Muscle of back (tissue), 11 donors: ENCODE data around the gene CFAP61. TPM values are rescaled to one million over a fixed set of nuclear protein-coding genes. Genes with fewer than 3 reads are reported as not detected.

ENCODE experiments used
- DNase-seq, 3 donors: peaks; one replicate each; pipeline versions ENCODE4 v3.0.0 to v3.0.0-alpha.2; 2013
- polyA plus RNA-seq, 10 donors: library from polyadenylated mRNA; unstranded; fragments of 120-200 nt; gene quantifications; one replicate each; pipeline ENCODE4 v1.2.1, GENCODE V29; 2013; ENCODE audit not compliant: insufficient read length in 10 of 10

CFAP61 gene
- polyA plus RNA-seq, 10 donors = 1.9 to 10.4 (median 4.1) TPM

DNA sequence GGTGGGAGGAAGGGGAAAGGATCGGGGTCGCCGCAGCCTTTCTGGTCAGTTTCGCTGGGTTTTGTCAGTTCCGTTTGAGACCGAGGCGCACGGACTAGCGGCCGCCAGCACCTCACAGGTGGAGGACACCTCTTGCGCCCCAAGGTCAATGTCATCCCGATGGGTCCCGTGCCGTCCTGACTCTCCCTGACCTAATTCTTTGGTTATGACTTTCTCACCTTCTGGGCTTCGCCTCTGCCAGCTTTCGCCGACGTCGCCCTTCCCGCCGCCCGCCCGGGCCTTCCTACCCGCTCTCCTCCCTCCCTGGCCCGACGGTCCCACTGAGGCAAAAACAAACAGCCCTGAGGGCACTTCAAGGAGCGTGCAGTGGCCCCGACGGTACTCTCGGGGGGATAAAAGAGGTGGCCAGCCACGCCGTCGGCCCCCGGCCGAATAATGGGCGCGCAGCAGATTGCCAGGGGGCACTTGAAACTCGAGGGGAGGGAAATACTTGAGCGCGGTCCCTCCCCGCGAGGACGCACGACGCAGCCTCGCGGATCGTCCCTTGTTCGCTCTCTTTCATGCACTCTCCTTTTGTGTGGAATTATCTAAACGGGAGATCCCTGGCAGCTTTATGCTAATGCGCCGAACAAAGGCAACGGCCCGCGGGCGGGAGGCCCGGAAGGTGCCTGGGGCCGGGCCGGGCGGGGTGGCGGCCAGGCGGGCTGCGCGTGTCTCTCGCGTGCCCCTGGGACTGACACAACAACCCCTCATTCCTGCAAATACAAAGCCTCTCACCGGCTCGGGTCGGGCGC is 311.7 kb downstream of the CFAP61 start:
- no peak for DNase-seq

DNA sequence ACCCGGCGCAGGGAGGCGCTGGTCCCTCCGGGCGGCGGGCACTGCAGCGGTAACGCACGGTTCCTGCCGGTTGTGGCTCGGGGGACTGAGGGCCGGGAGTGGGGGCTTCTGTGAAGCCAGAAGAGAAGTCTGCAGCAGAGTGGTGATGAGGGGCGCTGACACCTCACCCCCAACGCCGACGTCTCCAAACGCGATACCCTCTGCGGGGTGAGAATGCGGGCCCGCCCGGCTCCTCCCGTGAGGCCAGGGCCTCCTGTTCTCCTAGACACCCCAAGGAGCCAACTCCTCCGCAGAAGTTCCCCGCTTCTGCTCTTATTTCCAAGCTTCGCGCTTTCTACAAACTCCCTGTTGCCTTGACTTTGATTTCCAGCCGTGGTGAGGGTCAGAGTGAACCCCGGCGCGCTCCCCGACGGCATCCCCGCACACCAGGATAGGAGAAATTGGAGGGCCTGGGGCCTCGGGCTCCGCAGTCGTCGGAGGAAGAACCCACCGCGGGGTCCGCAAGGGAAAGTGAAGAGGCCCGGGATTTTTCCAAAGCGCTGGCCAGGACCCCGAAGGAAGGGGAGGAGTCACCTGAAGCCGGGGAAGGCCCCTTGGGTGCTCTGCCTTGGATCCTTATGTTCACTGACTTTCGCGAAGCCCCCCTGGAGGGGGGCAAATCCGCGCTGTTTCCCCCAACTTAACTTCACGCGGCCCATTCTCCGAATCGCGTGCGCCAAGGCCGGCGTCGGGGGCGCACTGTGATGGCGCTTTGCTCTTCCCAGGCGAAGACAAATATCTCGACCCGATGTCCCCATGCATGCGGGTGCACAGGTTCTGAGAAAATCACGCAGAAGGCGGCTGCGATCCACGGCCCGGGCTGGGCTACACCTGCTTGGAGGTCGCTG is 312.5 kb downstream of the CFAP61 start:
- DNase-seq = peak in 1 of 3 donors; percentile 17

DNA sequence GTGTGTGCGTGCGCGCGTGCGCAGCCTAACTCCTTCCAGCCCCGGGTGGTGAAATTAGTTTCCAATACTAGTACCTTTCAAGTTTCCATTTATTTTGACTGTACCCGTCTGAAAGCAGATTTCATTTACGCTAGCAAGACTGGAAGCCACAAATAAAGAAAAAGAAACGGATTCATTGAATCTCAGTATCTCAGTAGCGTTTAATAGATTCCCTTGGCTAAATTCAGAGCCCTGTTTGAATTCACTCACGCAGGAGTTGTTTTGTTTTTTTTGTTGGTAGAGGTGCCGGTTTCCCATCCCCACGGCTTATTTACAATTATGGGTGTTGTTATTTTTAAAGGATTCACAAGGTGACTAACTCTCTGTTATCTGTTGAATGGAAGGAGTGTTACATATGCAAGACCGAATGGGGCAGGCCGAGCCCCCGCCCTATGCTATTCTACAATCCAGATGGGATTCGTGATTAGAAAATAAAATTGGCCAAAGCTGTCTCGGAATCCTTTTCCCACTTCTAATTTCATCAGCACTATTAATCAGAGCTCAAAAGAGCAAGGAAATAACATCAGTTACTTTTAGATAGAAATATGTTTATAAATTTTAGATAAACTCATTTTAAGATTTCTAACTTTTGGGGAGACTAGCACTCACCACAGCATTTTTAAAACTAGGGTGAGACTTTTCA is 313.3 kb downstream of the CFAP61 start:
- DNase-seq = peak in 1 of 3 donors; percentile 23

DNA sequence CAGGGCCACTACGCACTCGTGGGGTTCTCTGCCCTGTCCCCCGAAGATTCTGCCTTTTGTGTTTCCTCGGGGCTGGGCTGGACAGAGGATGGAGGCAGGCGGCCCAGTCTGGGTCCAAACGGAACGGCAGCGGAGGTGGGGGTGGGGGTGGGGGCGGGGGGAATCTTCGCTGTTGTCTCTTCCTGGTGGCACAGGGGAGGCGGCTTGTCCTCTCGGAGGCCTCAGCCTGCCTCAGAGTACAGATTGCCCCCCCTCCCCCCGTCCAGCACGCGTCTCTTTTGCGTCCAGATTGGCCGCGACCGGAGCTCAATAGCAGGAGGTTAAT is 314.2 kb downstream of the CFAP61 start:
- no peak for DNase-seq

DNA sequence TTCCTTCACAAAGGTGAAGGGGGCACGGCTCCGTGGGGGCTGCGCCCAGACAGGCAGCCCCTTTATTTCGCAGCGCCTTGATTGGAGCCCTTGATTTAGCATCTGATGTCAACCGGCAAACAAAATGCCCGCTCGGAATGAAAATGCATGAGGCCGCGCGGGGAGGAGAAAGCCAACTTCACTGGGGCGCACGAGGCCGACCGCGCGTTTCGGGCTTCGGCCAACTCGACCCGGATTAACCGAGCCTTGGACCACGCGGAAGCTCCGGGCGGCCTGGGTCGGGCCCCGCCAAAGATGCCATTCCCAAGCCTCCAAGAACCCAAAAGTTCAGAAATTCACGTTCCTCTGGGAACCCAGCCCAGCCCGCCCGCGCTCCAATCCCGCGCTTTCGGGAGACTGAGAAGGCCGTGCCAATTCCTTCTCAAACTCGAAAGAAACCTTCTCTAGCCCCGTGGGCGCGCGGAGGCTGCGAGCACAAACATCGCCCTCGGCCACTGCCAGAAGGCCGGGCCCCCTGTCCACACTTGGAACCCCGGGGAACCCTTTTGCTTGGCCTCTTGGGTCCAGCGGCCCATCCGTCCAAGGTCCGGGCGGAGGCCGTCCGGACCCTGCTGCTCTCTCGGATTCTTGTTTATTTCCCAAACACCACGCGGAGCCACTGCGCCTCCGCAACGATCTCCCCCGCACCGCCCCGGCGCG is 314.7 kb downstream of the CFAP61 start:
- DNase-seq = peak in 1 of 3 donors; percentile 47

DNA sequence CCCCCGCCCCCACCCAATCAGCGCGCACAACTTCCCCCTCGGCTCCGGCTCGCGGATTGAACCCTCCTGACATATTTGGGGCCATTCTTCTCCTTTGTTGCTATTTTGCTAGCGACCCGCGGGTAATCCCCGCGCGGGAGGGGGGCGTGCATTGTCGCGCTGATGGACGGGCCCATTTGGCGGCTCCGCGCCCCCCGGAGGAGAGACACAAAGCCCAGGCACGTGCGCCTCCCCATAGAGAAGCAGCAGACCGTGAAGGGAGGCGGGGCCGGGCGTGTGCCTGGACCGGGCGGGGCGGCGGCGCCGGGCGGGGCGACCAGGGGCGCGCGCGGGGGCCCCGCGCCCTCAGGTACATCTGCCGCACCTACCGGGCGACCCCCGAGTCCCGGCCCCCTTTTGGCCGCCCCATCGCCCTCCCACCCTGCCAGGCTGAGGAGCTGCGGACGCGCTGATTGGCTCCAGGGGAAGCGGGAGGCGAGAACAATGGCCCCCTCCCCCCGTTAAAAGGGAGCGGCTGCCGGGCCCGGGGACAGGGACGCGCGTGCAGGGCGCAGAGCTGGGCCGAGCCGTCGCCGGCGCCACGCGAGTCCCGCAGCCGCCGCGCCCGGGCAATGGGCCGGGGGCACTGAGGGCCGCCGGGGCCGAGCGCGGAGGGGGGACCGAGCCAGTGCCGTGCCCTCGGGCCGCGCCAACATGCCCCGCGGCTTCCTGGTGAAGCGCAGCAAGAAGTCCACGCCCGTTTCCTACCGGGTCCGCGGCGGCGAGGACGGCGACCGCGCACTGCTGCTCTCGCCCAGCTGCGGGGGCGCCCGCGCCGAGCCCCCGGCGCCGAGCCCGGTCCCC is 315.5 kb downstream of the CFAP61 start, which contains the start of gene INSM1:
Gene INSM1, plus strand, starts transcription at position 530 of the 843 bp plus-strand sequence. Its CDS starts 164 bp downstream, at position 694.
- no peak for DNase-seq

DNA sequence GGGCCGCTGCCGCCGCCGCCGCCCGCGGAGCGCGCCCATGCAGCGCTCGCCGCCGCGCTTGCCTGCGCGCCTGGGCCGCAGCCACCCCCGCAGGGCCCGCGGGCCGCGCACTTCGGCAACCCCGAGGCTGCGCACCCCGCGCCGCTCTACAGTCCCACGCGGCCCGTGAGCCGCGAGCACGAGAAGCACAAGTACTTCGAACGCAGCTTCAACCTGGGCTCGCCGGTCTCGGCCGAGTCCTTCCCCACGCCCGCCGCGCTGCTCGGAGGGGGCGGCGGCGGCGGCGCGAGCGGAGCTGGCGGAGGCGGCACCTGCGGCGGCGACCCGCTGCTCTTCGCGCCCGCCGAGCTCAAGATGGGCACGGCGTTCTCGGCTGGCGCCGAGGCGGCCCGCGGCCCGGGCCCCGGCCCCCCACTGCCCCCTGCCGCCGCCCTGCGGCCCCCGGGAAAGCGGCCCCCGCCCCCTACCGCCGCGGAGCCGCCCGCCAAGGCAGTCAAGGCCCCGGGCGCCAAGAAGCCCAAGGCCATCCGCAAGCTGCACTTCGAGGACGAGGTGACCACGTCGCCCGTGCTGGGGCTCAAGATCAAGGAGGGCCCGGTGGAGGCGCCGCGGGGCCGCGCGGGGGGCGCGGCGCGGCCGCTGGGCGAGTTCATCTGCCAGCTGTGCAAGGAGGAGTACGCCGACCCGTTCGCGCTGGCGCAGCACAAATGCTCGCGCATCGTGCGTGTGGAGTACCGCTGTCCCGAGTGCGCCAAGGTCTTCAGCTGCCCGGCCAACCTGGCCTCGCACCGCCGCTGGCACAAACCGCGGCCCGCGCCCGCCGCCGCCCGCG is 316.3 kb downstream of the CFAP61 start:
- DNase-seq = peak in 1 of 3 donors; percentile 36

DNA sequence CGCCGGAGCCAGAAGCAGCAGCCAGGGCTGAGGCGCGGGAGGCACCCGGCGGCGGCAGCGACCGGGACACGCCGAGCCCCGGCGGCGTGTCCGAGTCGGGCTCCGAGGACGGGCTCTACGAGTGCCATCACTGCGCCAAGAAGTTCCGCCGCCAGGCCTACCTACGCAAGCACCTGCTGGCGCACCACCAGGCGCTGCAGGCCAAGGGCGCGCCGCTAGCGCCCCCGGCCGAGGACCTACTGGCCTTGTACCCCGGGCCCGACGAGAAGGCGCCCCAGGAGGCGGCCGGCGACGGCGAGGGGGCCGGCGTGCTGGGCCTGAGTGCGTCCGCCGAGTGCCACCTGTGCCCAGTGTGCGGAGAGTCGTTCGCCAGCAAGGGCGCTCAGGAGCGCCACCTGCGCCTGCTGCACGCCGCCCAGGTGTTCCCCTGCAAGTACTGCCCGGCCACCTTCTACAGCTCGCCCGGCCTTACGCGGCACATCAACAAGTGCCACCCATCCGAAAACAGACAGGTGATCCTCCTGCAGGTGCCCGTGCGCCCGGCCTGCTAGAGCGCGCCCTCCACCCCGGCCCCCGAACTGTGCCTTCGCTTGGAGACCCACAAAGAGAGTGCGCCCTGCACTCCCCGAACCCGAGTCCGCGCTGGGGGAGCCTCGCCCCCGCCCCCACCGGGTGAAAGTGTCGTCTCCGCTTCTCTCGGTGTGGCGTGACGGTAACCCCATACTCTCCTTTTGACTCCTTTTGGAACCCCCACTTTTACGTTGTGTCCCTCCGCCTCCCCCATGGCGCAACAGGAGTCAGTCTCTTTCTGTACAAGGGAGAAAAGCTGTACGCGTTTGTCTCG is 317.1 kb downstream of the CFAP61 start:
- peak in 1 of 3 donors; percentile 16 for DNase-seq

DNA sequence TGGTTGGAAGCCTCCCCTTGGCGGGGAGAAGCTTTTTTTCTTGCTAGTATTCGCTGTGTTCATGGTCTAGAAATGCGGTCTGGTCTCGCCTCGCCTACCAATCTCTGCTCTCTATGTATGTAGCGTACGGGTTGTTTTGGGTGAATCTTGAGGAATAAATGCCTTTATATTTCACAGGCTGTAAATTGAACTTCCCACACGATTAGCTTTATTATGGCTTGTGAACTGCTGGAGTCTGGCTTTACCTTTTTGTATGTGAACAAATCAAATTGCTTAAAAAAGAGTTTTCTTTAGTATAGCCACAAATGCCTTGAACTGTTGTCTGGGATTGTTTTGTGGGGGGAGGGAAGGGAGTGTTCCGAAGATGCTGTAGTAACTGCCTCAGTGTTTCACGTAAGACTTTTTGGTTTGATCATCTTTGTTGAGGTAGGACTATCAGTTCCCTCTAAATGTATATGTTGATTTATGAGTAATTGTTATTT is 317.8 kb downstream of the CFAP61 start:
- DNase-seq = peak in 1 of 3 donors; percentile 38

DNA sequence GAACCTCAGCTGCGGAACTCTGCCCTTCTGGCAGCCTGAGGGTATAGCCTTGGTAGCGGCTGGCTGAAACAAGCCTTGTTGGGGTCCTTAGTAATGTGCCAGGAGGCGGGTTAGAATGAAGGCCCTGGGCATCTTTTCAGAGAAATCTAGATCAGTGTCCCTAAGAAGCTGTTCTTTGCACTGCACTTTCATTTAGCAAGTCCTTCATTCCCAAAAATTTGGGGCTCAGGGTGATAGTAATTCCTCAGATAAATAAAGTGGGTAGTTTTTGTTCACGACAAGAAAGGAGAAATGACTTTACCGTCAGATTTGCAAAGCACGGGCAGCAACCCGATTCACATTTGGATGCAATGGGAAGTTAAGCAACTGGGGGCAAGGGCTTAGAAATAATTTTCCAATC is 318.8 kb downstream of the CFAP61 start:
- DNase-seq = no peak

DNA sequence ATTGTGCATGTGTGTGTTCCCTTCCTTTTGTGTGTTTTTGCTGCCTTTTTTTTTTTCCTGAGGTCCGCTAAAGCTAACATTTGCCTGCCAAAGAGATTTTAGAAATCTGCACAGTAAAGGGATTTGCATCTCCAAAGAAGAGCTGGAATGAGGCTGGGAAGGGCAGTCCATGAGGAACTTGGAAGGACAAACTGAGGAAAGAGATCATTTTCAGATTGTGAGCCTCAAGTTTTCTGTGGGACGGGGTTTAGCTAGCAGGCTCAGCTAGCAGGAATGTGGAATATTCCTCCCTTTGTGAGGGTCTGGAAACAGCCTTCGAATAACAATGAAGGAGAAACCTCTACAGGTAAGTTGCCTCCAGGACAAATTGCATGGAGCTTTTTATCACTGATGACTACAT is 319.3 kb downstream of the CFAP61 start:
- no peak for DNase-seq

DNA sequence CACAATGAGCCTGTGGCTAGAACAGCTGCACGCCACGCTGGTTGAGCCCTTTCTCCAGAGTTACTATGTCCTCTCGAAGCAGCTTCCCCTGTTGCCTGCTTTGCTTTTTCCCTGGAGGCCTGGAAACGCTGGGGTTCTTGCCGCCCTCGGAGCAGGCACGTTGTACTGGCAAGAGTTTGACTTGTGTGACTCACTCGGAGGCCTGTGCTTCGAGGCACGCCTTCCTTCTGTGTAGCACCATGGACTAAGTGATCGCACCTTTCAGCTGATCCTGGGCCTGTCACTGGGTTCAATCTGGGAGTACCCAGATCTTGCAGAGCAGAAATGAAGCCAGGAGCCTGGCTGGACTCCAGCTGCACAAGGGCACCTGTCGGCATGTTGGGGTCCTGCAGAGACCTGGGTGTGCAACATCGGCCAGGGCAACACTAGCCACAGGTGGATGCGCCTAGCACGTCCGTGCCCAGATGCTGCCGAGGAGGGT is 320.8 kb downstream of the CFAP61 start:
- peak in 1 of 3 donors; percentile 15 for DNase-seq

DNA sequence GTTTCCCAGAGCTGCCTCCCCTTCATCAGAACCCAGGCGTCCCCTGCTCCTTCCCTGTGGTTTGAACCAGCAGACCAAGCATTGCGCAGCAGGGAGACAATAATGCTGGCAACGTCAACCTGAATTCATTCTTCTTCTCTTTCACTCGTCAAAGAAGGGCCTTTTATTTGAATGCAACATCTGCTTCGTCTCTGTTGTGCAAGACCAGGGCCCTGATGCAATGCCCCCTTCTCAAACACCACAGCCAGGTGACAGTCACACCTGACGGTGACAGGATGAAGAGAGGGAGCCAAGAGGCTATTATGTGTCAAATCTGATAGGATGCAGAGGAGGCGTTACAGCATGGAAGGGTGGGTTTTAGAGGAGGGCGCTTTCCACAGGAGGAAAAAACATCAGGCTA is 323.5 kb downstream of the CFAP61 start:
- DNase-seq = no peak

DNA sequence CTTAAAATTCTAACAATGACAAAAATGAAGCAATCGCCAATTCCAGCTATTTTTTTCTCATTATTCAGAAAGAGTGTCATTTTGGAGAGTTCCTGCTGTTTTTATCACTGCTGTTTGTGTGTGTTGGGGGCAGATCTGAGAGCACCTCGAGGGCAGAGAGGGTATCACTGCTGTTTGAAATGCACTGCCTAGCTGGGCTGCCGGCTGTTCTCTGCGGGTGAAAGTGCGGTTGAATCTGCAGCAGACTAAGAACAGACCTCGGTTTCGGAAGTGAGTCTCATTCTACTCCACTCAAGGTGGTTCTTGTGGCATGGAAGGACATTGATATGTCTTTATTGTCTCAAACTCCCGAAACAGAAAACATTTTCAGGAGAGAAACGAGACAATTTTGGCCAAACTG is 333.9 kb downstream of the CFAP61 start:
- no peak for DNase-seq

DNA sequence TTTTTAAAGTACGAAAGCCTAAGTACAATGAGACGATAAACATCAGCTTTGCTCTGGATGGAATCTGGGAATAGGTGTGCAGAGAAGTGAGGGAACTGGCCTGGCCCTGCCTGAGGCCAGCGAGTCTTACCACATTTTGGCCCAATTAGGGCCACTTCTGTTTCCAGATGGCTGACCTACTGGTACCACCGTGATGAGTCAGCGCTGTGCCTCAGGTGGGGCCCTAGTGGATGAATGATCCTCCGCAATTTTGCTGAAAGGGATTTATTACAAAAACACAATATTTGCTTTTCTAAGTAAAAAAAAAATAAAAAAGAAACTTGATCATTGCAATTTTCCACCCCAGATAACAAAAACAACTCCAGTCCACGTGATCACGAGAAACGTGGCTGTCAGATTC is 338.1 kb downstream of the CFAP61 start:
- no peak for DNase-seq

DNA sequence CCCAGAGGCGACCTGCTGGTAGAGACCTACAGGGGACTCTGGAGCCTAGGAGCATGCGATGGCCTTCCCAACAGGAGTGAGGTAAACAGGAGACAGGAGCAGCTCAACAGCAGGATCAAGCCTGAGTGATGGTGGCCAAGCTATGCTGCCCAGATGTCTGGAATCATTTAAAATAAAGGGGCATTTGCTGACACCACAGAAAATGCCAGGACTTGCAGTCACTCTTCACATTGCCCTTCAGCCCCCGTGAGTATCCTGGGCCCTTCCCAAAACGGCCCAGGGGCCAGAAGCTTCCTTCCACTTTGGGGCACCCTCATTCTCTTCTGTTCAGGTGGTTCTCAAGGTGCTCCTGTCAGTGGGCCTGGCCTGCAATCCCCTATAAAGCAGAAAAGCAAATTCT is 338.8 kb downstream of the CFAP61 start:
- no peak for DNase-seq

DNA sequence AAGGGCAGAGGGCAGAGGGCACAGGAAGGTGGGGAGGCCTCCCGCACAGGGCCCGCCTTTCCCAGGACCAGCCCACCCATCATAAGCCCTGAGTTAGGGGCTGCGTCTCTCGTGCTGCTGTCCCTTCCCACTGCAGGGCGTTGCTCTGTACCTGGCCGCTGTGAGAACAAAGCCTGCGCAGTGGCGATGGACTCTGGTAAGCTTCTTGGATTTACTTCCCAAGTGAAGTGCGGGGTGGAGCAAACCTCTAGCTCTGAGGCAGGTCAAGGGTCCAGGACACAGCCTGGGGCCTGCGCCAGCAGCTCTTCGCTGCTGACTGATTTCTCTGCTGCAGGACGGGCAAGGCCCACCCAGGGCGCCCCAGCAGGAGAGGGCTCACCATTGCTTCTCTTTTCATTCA is 339.4 kb downstream of the CFAP61 start:
- DNase-seq = no peak
